ENCODE results near the gene SPECC1L. TPM values are rescaled to one million over a fixed set of nuclear protein-coding genes. Genes with fewer than 3 reads are reported as not detected.

Gene SPECC1L
- total and polyA plus RNA-seq, 2 experiments from 2014 or later = 19.7 to 43.2 TPM

DNA sequence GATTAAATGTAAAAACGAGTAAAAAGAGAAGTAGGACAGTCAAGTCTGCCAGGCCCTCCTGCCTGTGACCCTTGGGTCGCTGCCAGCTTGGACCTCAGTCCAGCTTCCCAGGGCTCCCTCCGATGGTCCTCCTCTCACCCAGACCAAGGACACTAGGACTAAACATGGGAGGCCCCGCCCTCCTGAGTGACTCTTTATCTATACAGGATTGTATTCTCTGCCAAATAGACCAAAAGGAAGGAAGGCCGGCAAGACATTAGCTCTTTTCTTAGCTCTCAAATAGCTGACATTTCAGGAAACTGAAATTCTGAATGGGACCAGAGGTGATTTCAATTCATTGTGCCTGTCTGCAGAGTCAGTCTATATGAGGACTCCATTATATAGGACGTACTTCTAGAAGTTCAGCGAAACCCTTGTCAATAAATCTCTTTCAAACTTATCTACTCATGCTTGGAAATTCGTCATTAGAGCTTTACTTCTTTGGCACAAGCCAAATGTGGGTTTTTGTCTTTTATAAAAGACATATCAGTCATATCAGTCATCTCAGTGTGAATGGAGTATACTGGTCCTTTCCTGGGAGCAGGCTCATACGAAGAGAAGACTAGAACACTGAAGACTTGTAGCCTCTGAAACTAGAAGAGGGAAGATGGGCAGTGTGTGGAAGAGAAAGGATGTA lies 185.3 kb downstream of the SPECC1L start:
- peak overlapping the region; percentile 6 for H3K27ac ChIP-seq
- TF ChIP-seq, protein P1, sequence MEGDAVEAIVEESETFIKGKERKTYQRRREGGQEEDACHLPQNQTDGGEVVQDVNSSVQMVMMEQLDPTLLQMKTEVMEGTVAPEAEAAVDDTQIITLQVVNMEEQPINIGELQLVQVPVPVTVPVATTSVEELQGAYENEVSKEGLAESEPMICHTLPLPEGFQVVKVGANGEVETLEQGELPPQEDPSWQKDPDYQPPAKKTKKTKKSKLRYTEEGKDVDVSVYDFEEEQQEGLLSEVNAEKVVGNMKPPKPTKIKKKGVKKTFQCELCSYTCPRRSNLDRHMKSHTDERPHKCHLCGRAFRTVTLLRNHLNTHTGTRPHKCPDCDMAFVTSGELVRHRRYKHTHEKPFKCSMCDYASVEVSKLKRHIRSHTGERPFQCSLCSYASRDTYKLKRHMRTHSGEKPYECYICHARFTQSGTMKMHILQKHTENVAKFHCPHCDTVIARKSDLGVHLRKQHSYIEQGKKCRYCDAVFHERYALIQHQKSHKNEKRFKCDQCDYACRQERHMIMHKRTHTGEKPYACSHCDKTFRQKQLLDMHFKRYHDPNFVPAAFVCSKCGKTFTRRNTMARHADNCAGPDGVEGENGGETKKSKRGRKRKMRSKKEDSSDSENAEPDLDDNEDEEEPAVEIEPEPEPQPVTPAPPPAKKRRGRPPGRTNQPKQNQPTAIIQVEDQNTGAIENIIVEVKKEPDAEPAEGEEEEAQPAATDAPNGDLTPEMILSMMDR (IDR thresholded peaks at IDR 0.05; ENCODE audit: low read depth, low read length) = no peak
- DNase-seq (ENCODE audit: low read depth in 1 of 2, low spot score in 1 of 2) = peak in 1 of 2 donors; percentile 55

DNA sequence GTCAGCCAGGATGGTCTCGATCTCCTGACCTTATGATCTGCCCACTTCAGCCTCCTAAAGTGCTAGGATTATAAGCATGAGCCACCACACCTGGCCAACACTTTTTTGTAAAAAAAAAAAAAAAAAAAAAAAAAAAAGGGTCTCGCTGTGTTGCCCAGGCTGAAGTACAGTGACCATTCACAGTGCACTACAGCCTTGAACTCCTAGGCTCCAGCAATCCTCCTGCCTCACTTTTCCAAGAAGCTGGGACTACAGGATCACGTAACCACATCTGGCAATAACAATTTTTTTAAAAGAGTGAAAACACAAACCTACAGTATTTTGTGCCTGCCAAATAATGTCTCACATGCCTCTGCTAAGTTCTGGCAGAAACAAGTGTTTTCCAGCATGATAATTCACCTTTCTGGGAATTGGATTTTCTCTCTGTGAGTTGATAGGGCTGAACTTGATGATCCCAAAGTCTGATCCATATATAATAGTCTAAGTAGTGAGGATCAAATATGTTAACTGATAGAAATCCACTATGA lies 187.3 kb downstream of the SPECC1L start:
- no peaks in the 10 kb centered on the region for H3K9me3 ChIP-seq (ENCODE audit: low read depth)
- TF ChIP-seq, protein P1 (IDR thresholded peaks at IDR 0.05; ENCODE audit: low read depth, low read length) = no peak
- H3K4me3 ChIP-seq = no peak overlapping the region
- peaks cover 19% of the 10 kb centered on the region for H3K4me1 ChIP-seq (ENCODE audit: low read depth)
- H3K36me3 ChIP-seq = no peaks in the 10 kb centered on the region
- no peak for DNase-seq (ENCODE audit: low read depth in 1 of 2, low spot score in 1 of 2)
- no peak overlapping the region for H3K27ac ChIP-seq
- no peaks in the 10 kb centered on the region for H3K27me3 ChIP-seq

More for the DNA sequence above, 185.3 kb downstream of the SPECC1L start:
- Histone ChIP-seq H3K27me3 (no peaks in the 10 kb centered on the region), H3K9me3 (ENCODE audit: low read depth) (no peaks in the 10 kb centered on the region), H3K4me3 (no peak overlapping the region), H3K36me3 (no peaks in the 10 kb centered on the region), H3K4me1 (ENCODE audit: low read depth) (peaks cover 23% of the 10 kb centered on the region)

DNA sequence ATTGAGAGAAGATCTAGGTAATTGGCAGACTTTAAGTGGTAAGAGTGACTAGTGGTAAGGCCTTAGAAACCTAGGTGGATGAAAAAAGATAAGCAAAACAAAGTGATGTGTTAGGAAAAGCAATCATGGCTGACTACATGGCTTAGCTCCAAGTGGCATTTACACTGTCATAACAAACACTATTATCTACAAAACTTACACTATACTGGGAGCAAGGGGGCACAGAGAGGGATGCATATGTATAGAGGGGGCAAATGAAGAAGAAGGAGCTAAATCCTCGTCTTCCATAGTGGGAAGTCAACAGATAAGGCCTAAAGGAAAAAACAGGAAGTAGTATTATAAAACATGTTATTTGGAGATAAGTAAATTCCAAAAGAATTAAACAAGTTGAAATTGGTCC lies 189.3 kb downstream of the SPECC1L start:
- DNase-seq (ENCODE audit: low read depth in 1 of 2, low spot score in 1 of 2) = no peak
- TF ChIP-seq, protein P1 (IDR thresholded peaks at IDR 0.05; ENCODE audit: low read depth, low read length) = no peak

DNA sequence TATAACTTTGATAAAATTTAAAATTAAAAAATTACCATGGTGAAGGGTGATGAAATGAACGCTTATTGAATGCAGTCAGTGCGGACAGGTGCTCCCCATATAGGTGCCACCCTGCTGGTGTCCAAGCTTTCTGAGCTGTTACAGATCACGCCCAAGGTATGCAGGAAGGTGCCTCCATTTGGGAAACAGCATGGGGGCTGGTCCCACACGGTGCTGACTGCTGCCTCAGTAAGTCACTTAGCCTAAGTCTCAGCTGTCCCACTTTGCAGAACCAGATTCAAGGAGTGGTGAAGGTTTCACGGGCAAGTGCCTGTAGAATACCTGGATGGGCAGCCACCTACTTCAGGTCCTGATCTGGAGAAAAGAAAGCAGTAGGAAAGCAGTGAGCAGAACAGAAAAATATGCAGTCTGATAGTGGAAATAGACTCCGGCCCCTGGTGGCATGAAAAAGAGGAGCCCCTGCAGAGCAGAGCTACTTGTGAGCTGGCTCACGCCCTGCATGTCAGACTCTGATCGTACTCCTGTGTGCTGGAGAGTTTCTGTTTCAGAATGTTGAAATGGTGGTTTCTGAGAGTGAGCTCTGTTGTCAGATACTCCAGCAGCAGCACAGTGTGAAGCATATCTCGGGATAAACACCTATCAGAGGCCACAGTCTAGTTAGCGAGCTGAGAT lies 189.9 kb downstream of the SPECC1L start:
- no peak overlapping the region for H3K4me3 ChIP-seq
- H3K9me3 ChIP-seq (ENCODE audit: low read depth) = no peaks in the 10 kb centered on the region
- no peaks in the 10 kb centered on the region for H3K27me3 ChIP-seq
- DNase-seq (ENCODE audit: low read depth in 1 of 2, low spot score in 1 of 2) = peak in 1 of 2 donors; percentile 47
- peak overlapping the region; percentile 74 for H3K27ac ChIP-seq
- TF ChIP-seq, protein P1 (IDR thresholded peaks at IDR 0.05; ENCODE audit: low read depth, low read length) = no peak
- H3K4me1 ChIP-seq (ENCODE audit: low read depth) = peaks cover 21% of the 10 kb centered on the region
- no peaks in the 10 kb centered on the region for H3K36me3 ChIP-seq

More for the DNA sequence above, 189.3 kb downstream of the SPECC1L start:
- Histone ChIP-seq H3K4me3 (no peak overlapping the region), H3K27ac (no peak overlapping the region), H3K27me3 (no peaks in the 10 kb centered on the region), H3K36me3 (no peaks in the 10 kb centered on the region), H3K9me3 (ENCODE audit: low read depth) (no peaks in the 10 kb centered on the region), H3K4me1 (ENCODE audit: low read depth) (peaks cover 18% of the 10 kb centered on the region)

DNA sequence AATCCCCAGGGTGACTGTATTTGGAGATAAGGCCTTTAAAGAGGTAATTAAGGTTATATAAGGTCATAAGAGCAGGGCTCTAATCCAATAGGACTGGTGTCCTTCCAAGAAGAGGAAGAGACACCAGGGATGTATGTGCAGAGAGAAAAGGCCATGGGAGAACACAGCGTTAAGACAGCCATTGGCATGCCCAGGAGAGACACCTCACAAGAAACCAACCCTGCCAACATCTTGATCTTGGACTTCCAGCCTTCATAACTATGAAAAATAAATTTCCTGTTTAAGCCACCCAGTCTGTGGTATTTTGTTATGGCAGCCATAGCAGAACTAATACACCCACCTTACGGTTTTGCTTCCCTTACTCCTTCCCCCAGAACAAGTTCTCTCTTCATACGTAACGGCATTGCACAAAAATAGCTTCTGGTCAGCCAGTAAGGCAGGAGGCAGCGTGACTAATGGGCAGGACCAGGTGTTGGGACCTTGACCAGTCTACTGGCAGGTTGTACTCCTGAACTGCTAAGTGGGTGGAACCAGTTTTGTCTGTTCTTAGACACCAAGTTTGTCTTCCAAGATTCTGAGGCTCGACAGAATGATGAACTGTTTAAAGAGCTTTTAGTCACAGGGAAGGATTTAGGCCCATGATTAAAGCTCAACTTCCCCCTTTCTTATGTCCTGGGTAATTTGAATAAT lies 192.6 kb downstream of the SPECC1L start:
- no peak for DNase-seq (ENCODE audit: low read depth in 1 of 2, low spot score in 1 of 2)
- Histone ChIP-seq H3K9me3 (ENCODE audit: low read depth) (no peaks in the 10 kb centered on the region), H3K36me3 (no peaks in the 10 kb centered on the region), H3K4me3 (no peak overlapping the region), H3K4me1 (ENCODE audit: low read depth) (peaks cover 39% of the 10 kb centered on the region), H3K27ac (no peak overlapping the region), H3K27me3 (no peaks in the 10 kb centered on the region)
- TF ChIP-seq, protein P1 (IDR thresholded peaks at IDR 0.05; ENCODE audit: low read depth, low read length) = no peak
